H9 (cell line): ENCODE results near the gene PROCR. TPM values are rescaled to one million over a fixed set of nuclear protein-coding genes. Genes with fewer than 3 reads are reported as not detected.

Experiments
- DNase-seq: peaks from one replicate; pipeline ENCODE4 v3.0.0-alpha.2; 2017
- H2AFZ ChIP-seq: one replicate; pipeline ENCODE4 v1.6.1; 2013; ENCODE audit warnings: mild to moderate bottlenecking, low read length, control low read depth, moderate library complexity
- H2AK5ac ChIP-seq: 2 replicates; pipeline ENCODE4 v1.6.1; 2013; ENCODE audit warnings: low read length, control low read depth, mixed read lengths; ENCODE audit not compliant: insufficient read length
- H2BK120ac ChIP-seq: one replicate; pipeline ENCODE4 v1.6.1; 2013; ENCODE audit warnings: low read depth, mild to moderate bottlenecking, low read length, control low read depth, inconsistent platforms; ENCODE audit not compliant: poor library complexity, severe bottlenecking
- H2BK12ac ChIP-seq: 2 replicates; pipeline ENCODE4 v1.6.1; 2013; ENCODE audit warnings: low read length, control low read depth, mixed read lengths, low read depth; ENCODE audit not compliant: insufficient read length
- H2BK15ac ChIP-seq: 2 replicates; pipeline ENCODE4 v1.6.1; 2013; ENCODE audit warnings: low read depth, low read length, control low read depth
- H2BK20ac ChIP-seq: one replicate; pipeline ENCODE4 v1.6.1; 2013; ENCODE audit warnings: low read depth, mild to moderate bottlenecking, low read length, control low read depth, inconsistent platforms; ENCODE audit not compliant: poor library complexity, severe bottlenecking
- H2BK5ac ChIP-seq: 2 replicates; pipeline ENCODE4 v1.6.1; 2013; ENCODE audit warnings: low read length, control low read depth, mixed read lengths; ENCODE audit not compliant: insufficient read length
- H3K14ac ChIP-seq: 2 replicates; pipeline ENCODE4 v1.6.1; 2013; ENCODE audit warnings: low read length, control low read depth; ENCODE audit not compliant: insufficient read depth
- H3K18ac ChIP-seq: 2 replicates; pipeline ENCODE4 v1.6.1; 2013; ENCODE audit warnings: low read depth, mild to moderate bottlenecking, mixed read lengths, low read length, control low read depth; ENCODE audit not compliant: insufficient read length
- H3K23ac ChIP-seq: 2 replicates; pipeline ENCODE4 v1.6.1; 2013; ENCODE audit warnings: low read length, control low read depth, mixed read lengths, low read depth; ENCODE audit not compliant: insufficient read length
- H3K23me2 ChIP-seq: 2 replicates; pipeline ENCODE4 v1.6.1; 2013; ENCODE audit warnings: low read depth, mild to moderate bottlenecking, mixed read lengths, low read length, control low read depth; ENCODE audit not compliant: insufficient read length, poor library complexity, severe bottlenecking
- H3K27ac ChIP-seq: 2 replicates; pipeline ENCODE4 v1.5.1; 2013; ENCODE audit warnings: low read length, control low read depth, mixed read lengths, low read depth; ENCODE audit not compliant: insufficient read length
- H3K27me3 ChIP-seq: 2 replicates; pipeline ENCODE4 v1.6.1; 2013; ENCODE audit warnings: low read length, control low read depth, inconsistent platforms; ENCODE audit not compliant: insufficient read depth
- H3K4ac ChIP-seq: 2 replicates; pipeline ENCODE4 v1.6.1; 2013; ENCODE audit warnings: low read depth, mild to moderate bottlenecking, control low read depth, inconsistent platforms, low read length, moderate library complexity
- H3K4me1 ChIP-seq: 2 replicates; pipeline ENCODE4 v1.6.1; 2013; ENCODE audit warnings: low read length, control low read depth, inconsistent platforms; ENCODE audit not compliant: insufficient read depth
- H3K4me2 ChIP-seq: 2 replicates; pipeline ENCODE4 v1.6.1; 2013; ENCODE audit warnings: low read length, control low read depth, mixed read lengths; ENCODE audit not compliant: insufficient read length, insufficient read depth
- H3K56ac ChIP-seq: 2 replicates; pipeline ENCODE4 v1.6.1; 2013; ENCODE audit warnings: low read depth, mild to moderate bottlenecking, mixed read lengths, low read length, control low read depth; ENCODE audit not compliant: insufficient read length
- H3K79me1 ChIP-seq: 2 replicates; pipeline ENCODE4 v1.6.1; 2013; ENCODE audit warnings: low read depth, mild to moderate bottlenecking, moderate library complexity, low read length, control low read depth, inconsistent platforms; ENCODE audit not compliant: insufficient read depth, poor library complexity, severe bottlenecking
- H3K79me2 ChIP-seq: 2 replicates; pipeline ENCODE4 v1.6.1; 2013; ENCODE audit warnings: low read length, control low read depth, inconsistent platforms; ENCODE audit not compliant: insufficient read depth
- H3K9ac ChIP-seq: 2 replicates; pipeline ENCODE4 v1.6.1; 2013; ENCODE audit warnings: low read length, control low read depth, mixed read lengths; ENCODE audit not compliant: insufficient read length; ENCODE audit errors: extremely low read depth
- H3K9me3 ChIP-seq: one replicate; pipeline ENCODE4 v1.6.1; 2013; ENCODE audit warnings: low read depth, low read length, inconsistent platforms; ENCODE audit not compliant: control insufficient read depth
- H3T11ph ChIP-seq: one replicate; pipeline ENCODE4 v1.6.1; 2013; ENCODE audit warnings: mild to moderate bottlenecking, low read length, control low read depth, inconsistent platforms
- H4K20me1 ChIP-seq: one replicate; pipeline ENCODE4 v1.6.1; 2013; ENCODE audit not compliant: control insufficient read depth, insufficient read length, insufficient read depth
- H4K5ac ChIP-seq: 2 replicates; pipeline ENCODE4 v1.6.1; 2013; ENCODE audit warnings: low read depth, mild to moderate bottlenecking, mixed read lengths, low read length, control low read depth; ENCODE audit not compliant: insufficient read length
- H4K8ac ChIP-seq: replicated peaks from 2 replicates; pipeline ENCODE4 v1.6.1; 2013; ENCODE audit warnings: low read length, control low read depth, mixed read lengths, low read depth; ENCODE audit not compliant: insufficient read length
- H4K91ac ChIP-seq: 2 replicates; pipeline ENCODE4 v1.6.1; 2013; ENCODE audit warnings: low read depth, mild to moderate bottlenecking, moderate library complexity, mixed read lengths, low read length, control low read depth; ENCODE audit not compliant: insufficient read length
- H3K27ac Mint-ChIP-seq, 3 experiments: 2 replicates in 2 of 3; 3 replicates in 1 of 3; pipeline ENCODE4 v1.8.0; 2020 to 2021; ENCODE audit warnings: mixed read lengths in 3 of 3, mild to moderate bottlenecking in 1 of 3, moderate library complexity in 1 of 3
- H3K27me3 Mint-ChIP-seq: 2 replicates; pipeline ENCODE4 v1.8.0; 2021; ENCODE audit warnings: low read depth, mild to moderate bottlenecking, moderate library complexity, mixed read lengths
- H3K36me3 Mint-ChIP-seq, 3 experiments: 2 replicates in 2 of 3; 3 replicates in 1 of 3; pipeline ENCODE4 v1.8.0; 2020 to 2021; ENCODE audit warnings: low read depth in 3 of 3, mixed read lengths in 3 of 3; ENCODE audit not compliant: insufficient read depth in 1 of 3
- H3K4me1 Mint-ChIP-seq, 2 experiments: 2 replicates each; pipeline ENCODE4 v1.8.0; 2020; ENCODE audit warnings: mixed read lengths in 2 of 2
- H3K4me3 Mint-ChIP-seq, 2 experiments: 2 replicates in 1 of 2; 3 replicates in 1 of 2; pipeline ENCODE4 v1.8.0; 2020 to 2021; ENCODE audit warnings: mild to moderate bottlenecking in 2 of 2, mixed read lengths in 2 of 2, moderate library complexity in 1 of 2
- H3K9me3 Mint-ChIP-seq, 2 experiments: 2 replicates in 1 of 2; 3 replicates in 1 of 2; pipeline ENCODE4 v1.8.0; 2020; ENCODE audit warnings: mild to moderate bottlenecking in 2 of 2, mixed read lengths in 2 of 2, moderate library complexity in 1 of 2
- CTCF ChIP-seq: fragments of 200-600 bp; sonication (generic); conservative IDR thresholded peaks from 3 replicates; pipeline ENCODE4 v1.8.0; 2021; ENCODE audit warnings: antibody characterized with exemption, mild to moderate bottlenecking
- total RNA-seq: library from RNA; stranded (reverse); gene quantifications from 2 replicates; pipeline ENCODE4 v1.2.1, GENCODE V29; 2021

PROCR gene
- total RNA-seq, 1 experiment from 2014 or later = 6.4 TPM

GRCh38 chr20:35199740-35200139, 27.9 kb downstream of the PROCR start:
- Histone ChIP-seq H2BK12ac (no peak overlapping the region), H4K20me1 (no peaks in the 10 kb centered on the region), H4K8ac (no peak overlapping the region), H3K4me1 (no peaks in the 10 kb centered on the region), H3K9me3 (no peaks in the 10 kb centered on the region), H4K91ac (no peak overlapping the region), H3T11ph (no peak overlapping the region), H3K79me1 (no peaks in the 10 kb centered on the region), H2AFZ (no peak overlapping the region), H2BK20ac (no peak overlapping the region), H3K4me2 (no peak overlapping the region), H3K18ac (no peak overlapping the region), H2BK15ac (no peak overlapping the region), H3K4ac (no peak overlapping the region), H3K27me3 (no peaks in the 10 kb centered on the region), H3K9ac (no peak overlapping the region), H3K56ac (no peak overlapping the region), H3K23me2 (no peaks in the 10 kb centered on the region), H3K23ac (no peak overlapping the region), H3K27ac (no peak overlapping the region), H2BK5ac (no peak overlapping the region), H3K79me2 (no peaks in the 10 kb centered on the region), H4K5ac (no peak overlapping the region), H2AK5ac (no peak overlapping the region), H2BK120ac (no peak overlapping the region), H3K14ac (no peak overlapping the region)
- no peak for DNase-seq
- H3K9me3 Mint-ChIP-seq = peaks cover 46 to 49% of the 10 kb centered on the region in 2 experiments
- no peak for TF ChIP-seq CTCF
- no peak overlapping the region for H3K4me3 Mint-ChIP-seq
- H3K4me1 Mint-ChIP-seq = no peaks in the 10 kb centered on the region
- no peak overlapping the region for H3K27ac Mint-ChIP-seq
- H3K36me3 Mint-ChIP-seq = peaks cover 6 to 25% (median 22%) of the 10 kb centered on the region in 3 experiments; a peak in 6 of 7 replicates
- H3K27me3 Mint-ChIP-seq = peaks cover 13% of the 10 kb centered on the region
